Measurements from ENCODE around the gene IQCH. TPM values are rescaled to one million over a fixed set of nuclear protein-coding genes. Genes with fewer than 3 reads are reported as not detected.

Gene IQCH
- total and polyA plus RNA-seq, 2 of the 4 experiments (the other 2 are of a cell fraction): 0.60 to 2.5 TPM

- no peak overlapping the region for H4K8ac ChIP-seq (ENCODE audit: low read depth in 2 of 2, low read length in 2 of 2)
- no peak overlapping the region for H2BK5ac ChIP-seq (ENCODE audit: low read depth, low read length, poor library complexity, severe bottlenecking)
- peaks cover 14% of the 10 kb centered on the region for H3K4me1 ChIP-seq (ENCODE audit: control insufficient read depth, insufficient read depth, low read length)
- no peak for DNase-seq
- no peak overlapping the region for H4K91ac ChIP-seq (ENCODE audit: insufficient read depth, low read depth, low read length)
- no peaks in the 10 kb centered on the region for H3K9me3 ChIP-seq (ENCODE audit: control insufficient read depth, insufficient read depth, low read length)
- no peak overlapping the region for H3K9ac ChIP-seq (ENCODE audit: low read depth, low read length)
- H3K23ac ChIP-seq (ENCODE audit: low read depth, low read length): no peak overlapping the region
- in situ Hi-C loops (cut with MboI; ENCODE audit: low sequenced_read_pairs) (no loop called here), intact Hi-C loops (cut with micrococcal nuclease) (no loop called here), dilution Hi-C loops (cut with HindIII; ENCODE audit: low sequenced_read_pairs, unreplicated experiment) (no loop called here)
- H3K4me2 ChIP-seq (ENCODE audit: low read depth, low read length): no peak overlapping the region
- no peak overlapping the region for H4K5ac ChIP-seq (ENCODE audit: low read depth, low read length)
- no peak overlapping the region for H2AK5ac ChIP-seq (ENCODE audit: low read depth, low read length)
- H3K27me3 ChIP-seq (ENCODE audit: control insufficient read depth, insufficient read depth, low read length): no peaks in the 10 kb centered on the region
- no peak for ATAC-seq (ENCODE audit: low read depth)
- BruUV-seq (replicated peaks): no TSS peak
- H3K9me1 ChIP-seq (ENCODE audit: insufficient read depth, low read length): peaks cover 3% of the 10 kb centered on the region; the same call in 1 of the 2 replicates
- peaks cover 22 to 33% of the 10 kb centered on the region in 2 experiments for H3K79me1 ChIP-seq (ENCODE audit: low read depth in 1 of 2, low read length in 2 of 2)
- H2AK9ac ChIP-seq (replicated peaks; ENCODE audit: low read depth, low read length, poor library complexity): no peak overlapping the region
- no peak overlapping the region for H2BK120ac ChIP-seq (ENCODE audit: low read depth, low read length)
- no peak overlapping the region for H2AFZ ChIP-seq (replicated peaks; ENCODE audit: low read length, poor library complexity)
- 67% methylated on average over 1 of the region's 2 CpGs; no CpG with 5 or more reads in 1 of the 2 experiments for WGBS, 2 experiments (ENCODE audit: extremely low coverage in 2 of 2, insufficient read length in 1 of 2)
- H2BK20ac ChIP-seq (ENCODE audit: low read depth, low read length): no peak overlapping the region
- H4K20me1 ChIP-seq (ENCODE audit: insufficient read depth, low read length): peaks cover 7% of the 10 kb centered on the region; the same call in 1 of the 2 replicates
- H3K4ac ChIP-seq (ENCODE audit: low read depth, low read length): no peak overlapping the region
- peaks cover 16% of the 10 kb centered on the region for H3K36me3 ChIP-seq (ENCODE audit: control insufficient read depth, insufficient read depth, low read length)
- POLR2A ChIA-PET (ENCODE audit: unreplicated experiment): no interaction called here
- no peak overlapping the region for H2BK15ac ChIP-seq (ENCODE audit: low read depth, low read length)
- no peak for TF ChIP-seq NFE2L2 (IDR thresholded peaks at IDR 0.05; ENCODE audit: low read depth, low read length)
- TF ChIP-seq POLR2A (IDR thresholded peaks at IDR 0.05; ENCODE audit: low read depth, low read length): no peak
- TF ChIP-seq FOS (IDR thresholded peaks at IDR 0.05; ENCODE audit: low read depth, low read length): no peak
- TF ChIP-seq CTCF (conservative IDR thresholded peaks at IDR 0.05; ENCODE audit: low read depth, low read length): no peak
- TF ChIP-seq RCOR1 (IDR thresholded peaks at IDR 0.05; ENCODE audit: insufficient replicate concordance, low read length): no peak
- no peak for TF ChIP-seq RAD21 (IDR thresholded peaks at IDR 0.05; ENCODE audit: low read length)
- no peak for TF ChIP-seq MAZ (IDR thresholded peaks at IDR 0.05; ENCODE audit: borderline replicate concordance, low read depth, low read length)
- H3K4me3 ChIP-seq (ENCODE audit: insufficient read depth, low read depth, low read length): no peak overlapping the region
- no peak overlapping the region for H3K18ac ChIP-seq (ENCODE audit: low read depth, low read length)
- no peak overlapping the region for H3K56ac ChIP-seq (ENCODE audit: extremely low read depth, insufficient read depth, low read length)
- no peak overlapping the region for H3K14ac ChIP-seq (replicated peaks; ENCODE audit: low read depth, low read length)
- CTCF ChIA-PET: interaction anchor here (0.7 kb wide), 1 partner anchor 587 kb away, joined by 3 read pairs; no protein-coding TSS in a partner anchor
- H3K27ac ChIP-seq (ENCODE audit: insufficient read depth, low read length): no peak overlapping the region
Observed at GRCh38 chr15:67547064-67547463, 292.5 kb downstream of the IQCH start.
